Measurements from ENCODE around the gene ASB11. TPM values are rescaled to one million over a fixed set of nuclear protein-coding genes. Genes with fewer than 3 reads are reported as not detected.

Gene ASB11
- under 1 TPM; 0.12 to 0.17 TPM for total RNA-seq
- long read RNA-seq, partial matches to known transcripts: 0 of 1 reads
- long read RNA-seq, other reads (novel, unspliced or antisense): 1 of 1 reads

GRCh38 chrX:15315509-15315908 is at the start of gene ASB11:
Gene ASB11, minus strand, starts transcription at chrX:15315640. Its CDS starts 35 bp downstream, at chrX:15315605.
- ATAC-seq (no peak), DNase-seq (no peak)
- intact Hi-C loops (cut with DNase I, micrococcal nuclease): no loop called here

GRCh38 chrX:15359701-15360100 is 44.3 kb upstream of the ASB11 start:
- ATAC-seq (no peak), DNase-seq (no peak)
- intact Hi-C loops (cut with DNase I, micrococcal nuclease): no loop called here

GRCh38 chrX:15358533-15358932 is 43.1 kb upstream of the ASB11 start:
- intact Hi-C loops (cut with DNase I, micrococcal nuclease): no loop called here
- ATAC-seq (no peak), DNase-seq (no peak)

GRCh38 chrX:15356444-15356843 is 41.0 kb upstream of the ASB11 start:
- ATAC-seq (no peak), DNase-seq (no peak)
- intact Hi-C loops (cut with DNase I, micrococcal nuclease): no loop called here

GRCh38 chrX:15350329-15350996 is 35.0 kb upstream of the ASB11 start:
- no peak for DNase-seq
- no peak for ATAC-seq
- intact Hi-C loops (cut with DNase I, micrococcal nuclease): loop anchor here in 1 of 2 donors (5.0 kb wide), 1 partner anchor 117 kb away; no protein-coding TSS in a partner anchor

- ATAC-seq (peak; percentile 77), DNase-seq (peak in 1 of 2 donors; percentile 9)
- intact Hi-C loops (cut with DNase I, micrococcal nuclease): loop anchor here in 1 of 2 donors (10.0 kb wide), 1 partner anchor 216 kb away; no protein-coding TSS in a partner anchor
Measured at GRCh38 chrX:15349046-15349445, 33.6 kb upstream of the ASB11 start.

- DNase-seq: no peak
- no peak for ATAC-seq
- intact Hi-C loops (cut with DNase I, micrococcal nuclease): loop anchor here in 1 of 2 donors (10.0 kb wide), 1 partner anchor 219 kb away; no protein-coding TSS in a partner anchor
Measured at GRCh38 chrX:15345976-15346375, 30.5 kb upstream of the ASB11 start.

- DNase-seq (no peak), ATAC-seq (no peak)
- intact Hi-C loops (cut with DNase I, micrococcal nuclease): loop anchor here in 1 of 2 donors (10.0 kb wide), 1 partner anchor 221 kb away; no protein-coding TSS in a partner anchor
Measured at GRCh38 chrX:15344106-15344505, 28.7 kb upstream of the ASB11 start.

GRCh38 chrX:15343075-15343476 is 27.6 kb upstream of the ASB11 start:
- intact Hi-C loops (cut with DNase I, micrococcal nuclease): loop anchor here in 1 of 2 donors (10.0 kb wide), 1 partner anchor 222 kb away; no protein-coding TSS in a partner anchor
- ATAC-seq (no peak), DNase-seq (no peak)

GRCh38 chrX:15340867-15341266 is 25.4 kb upstream of the ASB11 start:
- no peak for DNase-seq
- ATAC-seq: no peak
- intact Hi-C loops (cut with DNase I, micrococcal nuclease): loop anchor here in 1 of 2 donors (10.0 kb wide), 1 partner anchor 224 kb away; no protein-coding TSS in a partner anchor

GRCh38 chrX:15336023-15336413 is 20.6 kb upstream of the ASB11 start:
- intact Hi-C loops (cut with DNase I, micrococcal nuclease): no loop called here
- peak in 1 of 2 donors; percentile 12 for DNase-seq

GRCh38 chrX:15335135-15336022 is 19.9 kb upstream of the ASB11 start, which contains the start of gene PIGA:
Gene PIGA, minus strand, starts transcription at chrX:15335523. Its CDS starts 3,593 bp downstream, at chrX:15331930.
- intact Hi-C loops (cut with DNase I, micrococcal nuclease): no loop called here
- ATAC-seq (peak; percentile 97), DNase-seq (peak; percentile 92 to 96)

More at GRCh38 chrX:15336023-15336413, 20.6 kb upstream of the ASB11 start:
- ATAC-seq: peak; percentile 10

GRCh38 chrX:15334561-15334960 is 19.1 kb upstream of the ASB11 start:
- no peak for DNase-seq
- intact Hi-C loops (cut with DNase I, micrococcal nuclease): no loop called here
- ATAC-seq: no peak

GRCh38 chrX:15328821-15329220 is 13.4 kb upstream of the ASB11 start:
- no peak for DNase-seq
- intact Hi-C loops (cut with DNase I, micrococcal nuclease): no loop called here

GRCh38 chrX:15328131-15328530 is 12.7 kb upstream of the ASB11 start:
- DNase-seq (no peak), ATAC-seq (no peak)
- intact Hi-C loops (cut with DNase I, micrococcal nuclease): no loop called here

More at GRCh38 chrX:15328821-15329220, 13.4 kb upstream of the ASB11 start:
- no peak for ATAC-seq

- ATAC-seq (no peak), DNase-seq (no peak)
- intact Hi-C loops (cut with DNase I, micrococcal nuclease): no loop called here
Measured at GRCh38 chrX:15322472-15322871, 7.0 kb upstream of the ASB11 start.

- DNase-seq (no peak), ATAC-seq (no peak)
- intact Hi-C loops (cut with DNase I, micrococcal nuclease): no loop called here
Measured at GRCh38 chrX:15322072-15322471, 6.6 kb upstream of the ASB11 start.

- DNase-seq (no peak), ATAC-seq (no peak)
- intact Hi-C loops (cut with DNase I, micrococcal nuclease): no loop called here
Measured at GRCh38 chrX:15321447-15321846, 6.0 kb upstream of the ASB11 start.

GRCh38 chrX:15320297-15320696 is 4.9 kb upstream of the ASB11 start:
- no peak for DNase-seq
- no peak for ATAC-seq
- intact Hi-C loops (cut with DNase I, micrococcal nuclease): no loop called here
